IgD-negative memory B cell (primary cell): ENCODE results near the gene MYCBPAP. TPM values are rescaled to one million over a fixed set of nuclear protein-coding genes. Genes with fewer than 3 reads are reported as not detected.

ENCODE experiments used
- H3K27ac Mint-ChIP-seq, 3 donors: one replicate each; pipeline ENCODE4 v1.8.0; 2020 to 2022; ENCODE audit warnings: mild to moderate bottlenecking in 3 of 3, mixed read lengths in 3 of 3, moderate library complexity in 1 of 3
- H3K27me3 Mint-ChIP-seq: one replicate; pipeline ENCODE4 v1.8.0; 2021; ENCODE audit warnings: mixed read lengths
- H3K36me3 Mint-ChIP-seq: one replicate; pipeline ENCODE4 v1.8.0; 2020; ENCODE audit warnings: mild to moderate bottlenecking, mixed read lengths
- H3K4me1 Mint-ChIP-seq, 3 donors: one replicate each; pipeline ENCODE4 v1.8.0; 2020 to 2022; ENCODE audit warnings: mixed read lengths in 3 of 3, mild to moderate bottlenecking in 1 of 3
- H3K4me3 Mint-ChIP-seq, 4 donors: one replicate each; pipeline ENCODE4 v1.8.0; 2020 to 2022; ENCODE audit warnings: mild to moderate bottlenecking in 4 of 4, mixed read lengths in 4 of 4, moderate library complexity in 3 of 4
- H3K9me3 Mint-ChIP-seq, 3 donors: one replicate each; pipeline ENCODE4 v1.8.0; 2020 to 2021; ENCODE audit warnings: mixed read lengths in 3 of 3, mild to moderate bottlenecking in 1 of 3
- polyA plus RNA-seq: library from polyadenylated mRNA; unstranded; fragments of 300-500 nt; fragmentation: Illumina TruSeq; gene quantifications from one replicate; pipeline ENCODE4 v1.2.3, GENCODE V29; 2021

MYCBPAP gene
- polyA plus RNA-seq, 1 donor from 2014 or later, result 1.3 TPM

GRCh38 chr17:50532452-50533024 is 24.3 kb downstream of the MYCBPAP start, which contains the start of gene EPN3:
Gene EPN3 (plus strand): TSS chr17:50532735. CDS start chr17:50536557, 3,822 bp downstream.
- Mint-ChIP-seq H3K9me3 (no peaks in the 10 kb centered on the region), H3K4me1 (peaks cover 0 to 4% (median 3%) of the 10 kb centered on the region in 3 donors), H3K27ac (no peak within 1 kb of the TSS), H3K27me3 (peaks cover 67% of the 10 kb centered on the region), H3K4me3 (no peak within 1 kb of the TSS), H3K36me3 (no peaks in the 10 kb centered on the region)

- Mint-ChIP-seq H3K27me3 (peaks cover 67% of the 10 kb centered on the region), H3K4me1 (peaks cover 0 to 4% (median 3%) of the 10 kb centered on the region in 3 donors)
Measured at GRCh38 chr17:50533185-50533584, 24.9 kb downstream of the MYCBPAP start.

GRCh38 chr17:50533720-50534148 is 25.5 kb downstream of the MYCBPAP start:
- no peaks in the 10 kb centered on the region for H3K9me3 Mint-ChIP-seq
- H3K27me3 Mint-ChIP-seq, result peaks cover 67% of the 10 kb centered on the region
- H3K4me1 Mint-ChIP-seq, result peaks cover 0 to 4% (median 3%) of the 10 kb centered on the region in 3 donors
- no peak overlapping the region for H3K27ac Mint-ChIP-seq
- H3K4me3 Mint-ChIP-seq, result peak overlapping the region in 1 of 4 donors; percentile 28
- H3K36me3 Mint-ChIP-seq, result no peaks in the 10 kb centered on the region

More at GRCh38 chr17:50533185-50533584, 24.9 kb downstream of the MYCBPAP start:
- no peak overlapping the region for H3K27ac Mint-ChIP-seq
- no peaks in the 10 kb centered on the region for H3K9me3 Mint-ChIP-seq
- no peak overlapping the region for H3K4me3 Mint-ChIP-seq
- H3K36me3 Mint-ChIP-seq, result no peaks in the 10 kb centered on the region

- no peaks in the 10 kb centered on the region for H3K36me3 Mint-ChIP-seq
- peak overlapping the region in 1 of 3 donors; percentile 43 for H3K27ac Mint-ChIP-seq
- peak overlapping the region in 1 of 4 donors; percentile 52 for H3K4me3 Mint-ChIP-seq
- peaks cover 0 to 4% (median 3%) of the 10 kb centered on the region in 3 donors for H3K4me1 Mint-ChIP-seq
- no peaks in the 10 kb centered on the region for H3K9me3 Mint-ChIP-seq
- H3K27me3 Mint-ChIP-seq, result peaks cover 65% of the 10 kb centered on the region
Measured at GRCh38 chr17:50534222-50534978, 26.2 kb downstream of the MYCBPAP start.

- H3K27ac Mint-ChIP-seq, result peak overlapping the region in 1 of 3 donors; percentile 43
- peaks cover 59% of the 10 kb centered on the region for H3K27me3 Mint-ChIP-seq
- peaks cover 0 to 4% (median 3%) of the 10 kb centered on the region in 3 donors for H3K4me1 Mint-ChIP-seq
- H3K4me3 Mint-ChIP-seq, result peak overlapping the region in 1 of 4 donors; percentile 52
- no peaks in the 10 kb centered on the region for H3K36me3 Mint-ChIP-seq
- no peaks in the 10 kb centered on the region for H3K9me3 Mint-ChIP-seq
Measured at GRCh38 chr17:50534979-50535326, 26.7 kb downstream of the MYCBPAP start.

GRCh38 chr17:50535407-50535806 is 27.2 kb downstream of the MYCBPAP start:
- Mint-ChIP-seq H3K36me3 (no peaks in the 10 kb centered on the region), H3K9me3 (no peaks in the 10 kb centered on the region), H3K27me3 (peaks cover 57% of the 10 kb centered on the region), H3K4me1 (peaks cover 0 to 4% (median 3%) of the 10 kb centered on the region in 3 donors), H3K27ac (no peak overlapping the region), H3K4me3 (no peak overlapping the region)

GRCh38 chr17:50536683-50537646 is 28.7 kb downstream of the MYCBPAP start:
- Mint-ChIP-seq H3K4me1 (peaks cover 4 to 6% (median 6%) of the 10 kb centered on the region in 3 donors), H3K4me3 (peak overlapping the region in 1 of 4 donors; percentile 28), H3K9me3 (no peaks in the 10 kb centered on the region), H3K27ac (no peak overlapping the region), H3K27me3 (peaks cover 43% of the 10 kb centered on the region), H3K36me3 (no peaks in the 10 kb centered on the region)

- peak overlapping the region in 2 of 4 donors; percentile 21 to 28 for H3K4me3 Mint-ChIP-seq
- H3K27ac Mint-ChIP-seq, result no peak overlapping the region
- H3K36me3 Mint-ChIP-seq, result no peaks in the 10 kb centered on the region
- no peaks in the 10 kb centered on the region for H3K9me3 Mint-ChIP-seq
- peaks cover 34% of the 10 kb centered on the region for H3K27me3 Mint-ChIP-seq
- peaks cover 9 to 11% (median 11%) of the 10 kb centered on the region in 3 donors for H3K4me1 Mint-ChIP-seq
Measured at GRCh38 chr17:50537721-50538548, 29.7 kb downstream of the MYCBPAP start.

- Mint-ChIP-seq H3K27me3 (peaks cover 26% of the 10 kb centered on the region), H3K36me3 (no peaks in the 10 kb centered on the region), H3K27ac (peak overlapping the region in 1 of 3 donors; percentile 76), H3K4me1 (peaks cover 5 to 13% (median 11%) of the 10 kb centered on the region in 3 donors), H3K4me3 (peak overlapping the region in 1 of 4 donors; percentile 21), H3K9me3 (no peaks in the 10 kb centered on the region)
Measured at GRCh38 chr17:50538549-50539410, 30.5 kb downstream of the MYCBPAP start.

- H3K36me3 Mint-ChIP-seq, result no peaks in the 10 kb centered on the region
- H3K4me3 Mint-ChIP-seq, result peak overlapping the region in 1 of 4 donors; percentile 49
Measured at GRCh38 chr17:50539762-50540559, 31.7 kb downstream of the MYCBPAP start.

GRCh38 chr17:50540560-50541401 is 32.5 kb downstream of the MYCBPAP start:
- Mint-ChIP-seq H3K9me3 (peaks cover 0 to 1% (median 0%) of the 10 kb centered on the region in 3 donors), H3K4me1 (peaks cover 5 to 18% (median 7%) of the 10 kb centered on the region in 3 donors), H3K36me3 (no peaks in the 10 kb centered on the region), H3K27me3 (peaks cover 8% of the 10 kb centered on the region), H3K27ac (no peak overlapping the region), H3K4me3 (peak overlapping the region in 3 of 4 donors; percentile 17 to 86 (median 81))

More at GRCh38 chr17:50539762-50540559, 31.7 kb downstream of the MYCBPAP start:
- Mint-ChIP-seq H3K4me1 (peaks cover 5 to 18% (median 7%) of the 10 kb centered on the region in 3 donors), H3K27ac (no peak overlapping the region), H3K27me3 (peaks cover 15% of the 10 kb centered on the region), H3K9me3 (no peaks in the 10 kb centered on the region)

GRCh38 chr17:50541402-50541715 is 33.1 kb downstream of the MYCBPAP start:
- H3K9me3 Mint-ChIP-seq, result peaks cover 0 to 1% (median 0%) of the 10 kb centered on the region in 3 donors
- peaks cover 6% of the 10 kb centered on the region for H3K27me3 Mint-ChIP-seq
- no peak overlapping the region for H3K27ac Mint-ChIP-seq
- H3K4me3 Mint-ChIP-seq, result peak overlapping the region; percentile 81 to 95 (median 89)
- peaks cover 7 to 18% (median 7%) of the 10 kb centered on the region in 3 donors for H3K4me1 Mint-ChIP-seq
- no peaks in the 10 kb centered on the region for H3K36me3 Mint-ChIP-seq
